ENCODE data around the gene TPRN.

Gene TPRN

DNA sequence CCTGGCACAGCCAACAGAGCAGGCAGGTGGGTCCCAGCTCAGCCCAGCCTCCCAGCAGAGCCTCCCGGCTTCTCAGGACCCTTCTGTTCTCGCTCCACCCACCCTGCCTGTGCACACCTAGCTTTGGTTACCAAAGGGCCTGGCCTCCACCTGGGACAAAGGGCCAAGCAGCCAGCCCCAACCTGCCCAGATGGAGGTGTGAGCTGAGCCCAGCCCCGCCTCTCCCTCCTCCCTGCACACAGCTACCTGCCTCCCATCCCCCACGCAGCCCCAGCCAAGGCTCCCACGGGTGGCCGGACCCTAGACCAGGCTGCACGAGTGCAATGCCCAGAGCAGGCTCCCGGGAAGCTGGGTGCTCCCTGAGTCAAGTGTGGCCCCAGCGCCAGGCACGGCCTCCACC lies 5.6 kb downstream of the TPRN start:
- H3K9me3 Mint-ChIP-seq, result no peaks in the 10 kb centered on the region
- TF ChIP-seq, protein P1, sequence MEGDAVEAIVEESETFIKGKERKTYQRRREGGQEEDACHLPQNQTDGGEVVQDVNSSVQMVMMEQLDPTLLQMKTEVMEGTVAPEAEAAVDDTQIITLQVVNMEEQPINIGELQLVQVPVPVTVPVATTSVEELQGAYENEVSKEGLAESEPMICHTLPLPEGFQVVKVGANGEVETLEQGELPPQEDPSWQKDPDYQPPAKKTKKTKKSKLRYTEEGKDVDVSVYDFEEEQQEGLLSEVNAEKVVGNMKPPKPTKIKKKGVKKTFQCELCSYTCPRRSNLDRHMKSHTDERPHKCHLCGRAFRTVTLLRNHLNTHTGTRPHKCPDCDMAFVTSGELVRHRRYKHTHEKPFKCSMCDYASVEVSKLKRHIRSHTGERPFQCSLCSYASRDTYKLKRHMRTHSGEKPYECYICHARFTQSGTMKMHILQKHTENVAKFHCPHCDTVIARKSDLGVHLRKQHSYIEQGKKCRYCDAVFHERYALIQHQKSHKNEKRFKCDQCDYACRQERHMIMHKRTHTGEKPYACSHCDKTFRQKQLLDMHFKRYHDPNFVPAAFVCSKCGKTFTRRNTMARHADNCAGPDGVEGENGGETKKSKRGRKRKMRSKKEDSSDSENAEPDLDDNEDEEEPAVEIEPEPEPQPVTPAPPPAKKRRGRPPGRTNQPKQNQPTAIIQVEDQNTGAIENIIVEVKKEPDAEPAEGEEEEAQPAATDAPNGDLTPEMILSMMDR (IDR thresholded peaks at IDR 0.05), result no peak
- H3K4me3 Mint-ChIP-seq, result no peak overlapping the region
- H3K27ac Mint-ChIP-seq, result peak overlapping the region; percentile 57
- peaks cover 4% of the 10 kb centered on the region for H3K36me3 Mint-ChIP-seq (ENCODE audit: low read depth)
- H3K27me3 Mint-ChIP-seq (ENCODE audit: low read depth, poor library complexity), result no peaks in the 10 kb centered on the region
- peaks cover 15% of the 10 kb centered on the region for H3K4me1 Mint-ChIP-seq
- DNase-seq, result no peak

DNA sequence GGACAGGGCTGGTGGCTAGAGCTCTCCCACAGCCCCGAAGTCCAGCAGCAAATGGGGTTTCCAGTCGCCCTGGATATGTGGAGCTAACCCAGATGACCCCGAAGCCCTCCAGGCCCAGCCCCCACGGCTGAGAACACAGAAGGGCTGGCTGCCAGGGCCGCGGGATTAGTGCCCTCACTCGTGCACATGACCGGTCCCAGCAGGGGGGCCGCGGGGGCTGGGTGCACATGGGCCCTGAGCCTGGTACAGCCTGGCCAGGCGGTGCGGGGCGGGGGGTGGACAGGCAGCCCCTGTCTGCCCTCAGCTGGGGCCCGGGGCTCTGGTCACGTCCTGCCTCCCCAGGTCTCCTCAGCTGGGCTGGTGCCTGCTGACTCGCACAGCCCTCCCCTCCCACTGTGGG lies 6.2 kb downstream of the TPRN start:
- Mint-ChIP-seq H3K4me1 (peaks cover 16% of the 10 kb centered on the region), H3K27ac (no peak overlapping the region), H3K9me3 (no peaks in the 10 kb centered on the region), H3K4me3 (no peak overlapping the region), H3K36me3 (ENCODE audit: low read depth) (peaks cover 4% of the 10 kb centered on the region), H3K27me3 (ENCODE audit: low read depth, poor library complexity) (no peaks in the 10 kb centered on the region)
- TF ChIP-seq, protein P1 (IDR thresholded peaks at IDR 0.05), result no peak
- DNase-seq, result no peak

DNA sequence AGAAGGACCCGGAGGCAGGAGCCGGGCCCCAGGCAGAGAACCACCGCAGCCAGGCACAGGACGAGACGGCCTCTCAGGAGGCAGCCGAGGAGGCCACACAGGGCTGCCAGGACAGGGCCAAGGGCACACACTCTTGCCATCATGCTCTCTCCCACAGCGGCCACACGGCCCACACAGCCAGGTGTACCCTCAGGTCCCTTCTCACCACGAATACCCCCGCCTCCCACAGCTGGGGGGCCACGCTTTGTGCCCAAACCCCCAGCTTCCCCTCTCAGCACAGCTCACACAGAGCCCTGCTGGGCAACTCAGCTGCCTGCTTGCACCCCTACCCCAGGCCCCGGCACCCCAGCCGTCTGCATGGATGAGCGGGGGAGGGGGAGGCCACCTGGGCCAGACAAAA lies 6.8 kb downstream of the TPRN start:
- H3K9me3 Mint-ChIP-seq, result no peaks in the 10 kb centered on the region
- H3K4me1 Mint-ChIP-seq, result peaks cover 19% of the 10 kb centered on the region
- DNase-seq, result no peak
- H3K27ac Mint-ChIP-seq, result no peak overlapping the region
- H3K36me3 Mint-ChIP-seq (ENCODE audit: low read depth), result peaks cover 4% of the 10 kb centered on the region
- TF ChIP-seq, protein P1 (IDR thresholded peaks at IDR 0.05), result no peak
- H3K27me3 Mint-ChIP-seq (ENCODE audit: low read depth, poor library complexity), result no peaks in the 10 kb centered on the region
- no peak overlapping the region for H3K4me3 Mint-ChIP-seq

DNA sequence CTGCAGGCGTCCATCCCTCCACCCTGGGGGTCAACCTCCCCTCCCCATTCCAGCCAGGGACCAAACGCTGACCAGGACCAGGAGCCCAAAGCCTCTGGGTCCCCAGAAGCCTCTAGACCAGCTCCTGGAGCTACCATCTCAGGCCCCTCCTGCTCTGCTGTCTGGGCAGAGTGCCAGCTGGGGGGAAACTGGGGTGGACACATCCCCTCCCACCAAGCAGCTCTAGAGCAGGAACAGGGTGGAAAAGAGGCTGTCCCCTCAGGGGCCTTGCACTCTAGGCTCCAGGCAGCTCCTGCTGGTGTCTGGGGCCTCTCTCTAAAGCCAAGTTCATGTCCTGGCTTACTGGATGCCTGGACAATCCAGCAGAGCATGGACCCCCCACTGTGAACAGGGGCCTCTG lies 7.7 kb downstream of the TPRN start:
- peaks cover 18% of the 10 kb centered on the region for H3K4me1 Mint-ChIP-seq
- no peak for DNase-seq
- H3K9me3 Mint-ChIP-seq, result no peaks in the 10 kb centered on the region
- no peaks in the 10 kb centered on the region for H3K27me3 Mint-ChIP-seq (ENCODE audit: low read depth, poor library complexity)
- no peak overlapping the region for H3K4me3 Mint-ChIP-seq
- no peak overlapping the region for H3K27ac Mint-ChIP-seq
- TF ChIP-seq, protein P1 (IDR thresholded peaks at IDR 0.05), result no peak
- H3K36me3 Mint-ChIP-seq (ENCODE audit: low read depth), result peaks cover 4% of the 10 kb centered on the region

DNA sequence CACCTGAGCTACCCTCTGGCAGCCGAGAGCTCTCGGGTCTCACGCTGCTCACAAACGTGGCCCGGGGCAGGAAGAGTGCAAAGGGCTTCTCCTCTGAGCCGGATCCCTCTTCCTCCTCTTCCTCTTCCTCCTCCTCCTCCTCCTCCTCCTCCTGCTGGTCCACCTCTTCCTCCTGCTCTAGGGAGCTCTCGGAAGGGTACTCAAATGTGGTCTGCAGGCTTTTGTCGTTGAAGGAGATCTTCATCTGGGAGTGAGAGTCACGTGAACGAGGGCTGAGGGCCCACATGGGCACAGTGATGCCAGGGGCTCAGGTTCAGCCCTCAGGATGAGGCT lies 8.1 kb downstream of the TPRN start:
- no peak for DNase-seq
- H3K4me1 Mint-ChIP-seq, result peaks cover 22% of the 10 kb centered on the region

More for the DNA sequence above, 8.1 kb downstream of the TPRN start:
- Mint-ChIP-seq H3K4me3 (no peak overlapping the region), H3K27ac (no peak overlapping the region), H3K27me3 (ENCODE audit: low read depth, poor library complexity) (no peaks in the 10 kb centered on the region), H3K9me3 (no peaks in the 10 kb centered on the region), H3K36me3 (ENCODE audit: low read depth) (peaks cover 4% of the 10 kb centered on the region)
- TF ChIP-seq, protein P1 (IDR thresholded peaks at IDR 0.05), result no peak
